ENCODE measurements around the gene MMRN2. TPM values are rescaled to one million over a fixed set of nuclear protein-coding genes. Genes with fewer than 3 reads are reported as not detected.

The MMRN2 gene
- total RNA-seq, 1 donor from 2014 or later = 0.27 TPM

- ATAC-seq (ENCODE audit: low read depth) = no peak
- peaks cover 21% of the 10 kb centered on the region for H3K36me3 Mint-ChIP-seq (ENCODE audit: low read depth)
Measured at GRCh38 chr10:86922553-86922961, 34.9 kb downstream of the MMRN2 start.

GRCh38 chr10:86918022-86918471 is 39.4 kb downstream of the MMRN2 start:
- Mint-ChIP-seq H3K9me3 (no peaks in the 10 kb centered on the region), H3K36me3 (ENCODE audit: low read depth) (peaks cover 32% of the 10 kb centered on the region)
- CTCF ChIA-PET = no interaction called here

More at GRCh38 chr10:86922553-86922961, 34.9 kb downstream of the MMRN2 start:
- CTCF ChIA-PET = no interaction called here
- Mint-ChIP-seq H3K9me3 (no peaks in the 10 kb centered on the region), H3K4me3 (no peak overlapping the region), H3K27me3 (no peaks in the 10 kb centered on the region), H3K27ac (no peak overlapping the region), H3K4me1 (no peaks in the 10 kb centered on the region)
- DNase-seq = no peak
- TF ChIP-seq CTCF (IDR thresholded peaks at IDR 0.05) = no peak
- intact Hi-C loops (cut with micrococcal nuclease) = no loop called here
- POLR2A ChIA-PET = no interaction called here

DNA sequence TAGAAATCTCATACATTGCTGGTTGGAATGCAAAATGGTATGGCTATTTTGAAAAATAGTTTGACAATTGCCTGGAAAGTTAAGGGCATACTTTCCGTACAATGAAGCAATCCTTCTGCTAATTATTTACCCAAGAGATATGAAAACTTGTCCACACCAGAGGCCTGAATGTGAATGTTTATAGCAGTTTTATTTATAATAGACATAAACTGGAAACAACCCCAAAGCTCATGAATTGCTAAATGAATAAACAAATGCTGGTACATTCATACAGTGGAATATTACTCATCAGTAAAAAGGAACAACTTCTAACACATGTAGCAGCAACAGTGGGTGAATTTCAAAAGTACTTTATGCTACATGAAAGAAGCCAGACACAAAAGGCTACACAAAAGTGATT is 42.7 kb downstream of the MMRN2 start:
- TF ChIP-seq CTCF (IDR thresholded peaks at IDR 0.05) = no peak
- H3K4me1 Mint-ChIP-seq = no peaks in the 10 kb centered on the region
- no peak overlapping the region for H3K27ac Mint-ChIP-seq
- no peak for ATAC-seq (ENCODE audit: low read depth)
- H3K4me3 Mint-ChIP-seq = no peak overlapping the region
- POLR2A ChIA-PET = no interaction called here
- no peaks in the 10 kb centered on the region for H3K27me3 Mint-ChIP-seq
- no peak for DNase-seq
- intact Hi-C loops (cut with micrococcal nuclease) = no loop called here
- CTCF ChIA-PET = no interaction called here
- H3K9me3 Mint-ChIP-seq = no peaks in the 10 kb centered on the region
- H3K36me3 Mint-ChIP-seq (ENCODE audit: low read depth) = peaks cover 29% of the 10 kb centered on the region

More at GRCh38 chr10:86918022-86918471, 39.4 kb downstream of the MMRN2 start:
- Mint-ChIP-seq H3K4me3 (no peak overlapping the region), H3K27ac (no peak overlapping the region), H3K4me1 (no peaks in the 10 kb centered on the region), H3K27me3 (no peaks in the 10 kb centered on the region)
- POLR2A ChIA-PET = no interaction called here
- no peak for TF ChIP-seq CTCF (IDR thresholded peaks at IDR 0.05)
- DNase-seq = no peak
- no peak for ATAC-seq (ENCODE audit: low read depth)
- intact Hi-C loops (cut with micrococcal nuclease) = no loop called here

DNA sequence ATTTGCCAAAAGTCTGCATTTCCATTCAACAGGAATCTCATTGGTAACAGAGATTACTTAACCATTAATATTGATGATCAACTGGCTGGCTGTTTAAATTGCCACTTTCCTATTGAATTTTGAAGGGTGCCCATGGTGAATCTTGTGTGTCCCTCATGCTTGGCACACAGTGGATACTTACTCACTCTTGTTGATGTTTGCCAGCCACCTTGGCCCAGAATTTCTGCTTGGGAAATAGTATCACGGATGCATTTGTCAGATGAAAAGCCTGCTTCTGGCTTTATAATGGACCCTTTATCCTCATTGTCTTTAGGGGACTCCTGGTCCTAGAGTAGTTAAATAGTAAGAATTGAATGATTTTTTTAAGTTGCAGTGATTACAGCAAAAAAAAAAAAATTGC is 52.0 kb downstream of the MMRN2 start:
- POLR2A ChIA-PET = no interaction called here
- Mint-ChIP-seq H3K9me3 (peaks cover 5% of the 10 kb centered on the region), H3K27me3 (no peaks in the 10 kb centered on the region), H3K36me3 (ENCODE audit: low read depth) (peaks cover 15% of the 10 kb centered on the region), H3K4me3 (no peak overlapping the region), H3K27ac (no peak overlapping the region), H3K4me1 (no peaks in the 10 kb centered on the region)
- intact Hi-C loops (cut with micrococcal nuclease) = no loop called here
- no peak for TF ChIP-seq CTCF (IDR thresholded peaks at IDR 0.05)
- CTCF ChIA-PET = interaction anchor here (0.8 to 1.4 kb wide), 2 partner anchors 212 to 497 kb away, joined by 3 read pairs; no protein-coding TSS in a partner anchor
- DNase-seq (no peak), ATAC-seq (ENCODE audit: low read depth) (no peak)

GRCh38 chr10:86904600-86904999 is 52.8 kb downstream of the MMRN2 start:
- no peaks in the 10 kb centered on the region for H3K4me1 Mint-ChIP-seq
- H3K36me3 Mint-ChIP-seq (ENCODE audit: low read depth) = peaks cover 15% of the 10 kb centered on the region
- H3K9me3 Mint-ChIP-seq = peaks cover 5% of the 10 kb centered on the region
- POLR2A ChIA-PET = no interaction called here
- TF ChIP-seq CTCF (IDR thresholded peaks at IDR 0.05) = no peak
- ATAC-seq (ENCODE audit: low read depth) (no peak), DNase-seq (no peak)
- CTCF ChIA-PET = no interaction called here
- no peak overlapping the region for H3K4me3 Mint-ChIP-seq
- intact Hi-C loops (cut with micrococcal nuclease) = no loop called here
- no peak overlapping the region for H3K27ac Mint-ChIP-seq
- no peaks in the 10 kb centered on the region for H3K27me3 Mint-ChIP-seq

Data from activated B cell treated with CpG ODN at 0.5 μM for 24 hours (primary cell).